GM04503 (cell line): ENCODE results near the gene IGF1.
"Not testable (repeated sequence)": the region's sequence is repeated elsewhere in the genome, so short reads cannot be mapped to it uniquely, and the experiment has no call there.

Source experiments
- DNase-seq: peaks from one replicate; pipeline ENCODE4 v3.0.0-alpha.2; 2012; ENCODE audit warnings: low read depth

Gene IGF1

DNA sequence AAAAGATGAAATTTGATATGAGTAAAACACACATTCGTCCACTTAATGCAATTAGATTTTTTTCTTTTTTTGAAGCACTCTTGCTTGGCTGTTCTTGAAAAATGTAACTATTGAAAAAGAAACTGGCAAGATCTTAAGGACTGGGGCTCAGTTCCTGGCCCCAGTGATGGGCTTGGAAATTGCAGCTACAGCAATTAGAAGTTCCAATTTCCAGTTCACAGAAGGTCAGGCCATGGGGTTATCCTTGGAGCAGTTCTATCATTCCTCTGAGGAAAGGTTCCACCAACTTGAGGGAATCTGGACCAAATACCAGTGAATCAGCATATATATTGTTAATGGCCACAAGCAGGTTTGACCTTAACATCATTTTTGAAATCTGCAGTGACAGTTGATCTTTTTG, 18.9 kb downstream of the IGF1 start:
- no peak for DNase-seq

- DNase-seq: no peak
These were observed 21.0 kb downstream of the IGF1 start for GRCh38 chr12:102459314-102459713.

DNA sequence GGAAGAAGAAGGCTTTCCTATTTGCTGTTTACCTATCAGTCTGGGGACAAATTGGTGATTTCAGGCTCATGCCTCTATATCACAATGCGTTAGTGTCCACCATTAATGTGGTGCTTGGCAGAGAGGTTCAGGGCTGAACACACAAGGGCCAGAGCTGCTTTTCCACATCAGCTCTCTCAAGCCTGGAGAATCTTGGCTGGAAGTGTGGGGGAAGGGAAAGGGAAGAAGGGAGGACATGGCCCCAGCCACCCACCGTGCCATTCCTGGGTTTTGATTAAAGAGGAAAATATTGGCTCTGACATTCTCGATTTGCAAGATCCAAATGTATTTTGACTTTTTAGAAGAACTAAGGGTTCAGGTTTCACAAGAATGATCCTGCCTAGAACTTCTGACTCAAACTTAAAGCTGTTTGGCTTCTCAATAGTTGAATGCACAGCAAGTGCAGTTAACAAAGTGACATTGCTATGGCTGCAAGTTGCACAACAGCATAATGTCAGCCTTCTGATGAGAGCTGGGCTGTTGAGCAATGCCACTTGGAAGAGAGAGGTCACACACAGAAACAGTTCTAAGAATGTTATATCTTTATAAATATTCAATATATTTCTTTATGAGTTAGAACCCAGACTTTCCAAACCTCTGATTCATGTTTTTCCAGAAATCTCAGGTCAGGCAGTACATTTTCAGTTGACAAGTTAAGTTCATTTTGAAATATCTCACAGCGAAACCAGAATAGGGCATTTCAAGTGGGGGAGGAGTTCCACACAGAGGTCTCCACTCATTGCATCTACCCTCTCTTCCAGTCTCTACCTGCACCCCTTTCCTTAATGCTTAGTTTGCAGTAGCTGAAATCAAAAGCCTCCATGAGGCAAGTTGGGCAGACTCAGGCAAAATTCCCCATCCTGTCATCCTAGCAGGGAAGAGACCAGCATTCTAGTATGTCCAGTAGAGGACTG, 25.3 kb downstream of the IGF1 start:
- no peak for DNase-seq

DNA sequence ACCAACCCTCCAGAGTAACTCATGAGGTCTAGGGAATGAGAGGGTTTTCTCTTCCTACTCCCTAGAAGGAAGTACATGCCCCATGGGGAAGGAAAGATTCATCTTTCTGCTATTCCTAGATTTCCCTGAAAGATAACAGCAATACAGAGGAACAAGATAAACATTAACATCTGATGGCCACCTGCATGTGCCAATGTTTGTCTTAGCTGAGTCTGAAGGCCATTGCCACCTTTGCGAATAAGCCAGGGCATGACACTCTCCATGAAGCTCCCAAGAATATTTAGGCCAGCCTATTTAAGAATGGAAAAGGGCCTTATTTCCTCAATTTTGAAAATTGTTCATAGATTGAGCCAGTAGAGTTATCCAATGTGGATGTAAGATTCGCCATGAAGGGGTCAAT, 26.0 kb downstream of the IGF1 start:
- no peak for DNase-seq

- no peak for DNase-seq
These were observed 27.8 kb downstream of the IGF1 start for GRCh38 chr12:102452605-102453004.

DNA sequence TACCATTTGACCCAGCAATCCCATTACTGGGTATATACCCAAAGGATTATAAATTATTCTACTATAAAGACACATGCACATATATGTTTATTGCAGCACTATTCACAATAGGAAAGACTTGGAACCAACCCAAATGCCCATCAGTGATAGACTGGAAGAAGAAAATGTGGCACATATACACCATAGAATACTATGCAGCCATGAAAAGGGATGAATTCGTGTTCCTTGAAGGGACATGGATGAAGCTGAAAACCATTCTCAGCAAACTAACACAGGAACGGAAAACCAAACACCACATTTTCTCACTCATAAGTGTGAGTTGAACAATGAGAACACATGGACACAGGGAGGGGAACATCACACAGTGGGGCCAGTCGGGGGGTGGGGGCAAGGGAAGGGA, 31.3 kb downstream of the IGF1 start:
- DNase-seq: not testable (repeated sequence)

DNA sequence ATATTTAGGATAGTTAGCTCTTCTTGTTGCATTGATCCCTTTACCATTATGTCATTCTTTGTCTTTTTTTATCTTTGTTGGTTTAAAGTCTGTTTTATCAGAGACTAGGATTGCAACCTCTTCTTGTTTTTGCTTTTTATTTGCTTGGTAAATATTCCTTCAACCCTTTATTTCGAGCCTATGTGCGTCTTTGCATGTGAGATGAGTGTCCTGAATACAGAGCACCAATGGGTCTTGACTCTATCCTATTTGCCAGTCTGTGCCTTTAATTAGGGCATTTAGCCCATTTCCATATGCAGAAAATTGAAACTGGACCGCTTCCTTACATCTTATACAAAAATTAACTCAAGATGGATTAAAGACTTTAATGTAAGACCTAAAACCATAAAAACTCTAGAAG, 32.9 kb downstream of the IGF1 start:
- DNase-seq: not testable (repeated sequence)

GRCh38 chr12:102444707-102445106, 35.7 kb downstream of the IGF1 start:
- no peak for DNase-seq

GRCh38 chr12:102444093-102444492, 36.3 kb downstream of the IGF1 start:
- no peak for DNase-seq

DNA sequence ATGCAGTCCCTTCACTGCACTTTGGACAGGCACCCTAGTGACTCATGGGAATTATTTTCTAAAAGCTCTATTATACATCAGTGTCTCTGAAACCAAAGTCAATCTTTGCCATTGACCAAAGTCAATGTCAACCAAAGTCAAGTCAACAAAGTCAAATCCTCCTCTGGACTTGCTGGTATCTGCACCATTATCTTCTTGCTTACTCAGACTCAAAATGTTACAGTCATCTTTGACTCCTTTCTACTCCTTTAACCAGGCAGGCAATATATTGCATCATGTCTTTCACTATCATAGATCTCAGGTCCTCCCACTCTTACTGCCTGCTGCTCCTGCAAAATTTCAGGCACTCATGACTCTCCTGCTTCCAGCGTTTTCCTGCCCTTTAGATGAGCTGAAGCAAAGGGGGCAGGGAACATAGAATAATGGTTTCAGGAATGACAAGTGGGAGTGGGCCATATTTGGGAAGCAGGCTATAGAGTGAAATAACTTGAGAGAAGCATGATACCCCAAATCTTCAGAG, 39.2 kb downstream of the IGF1 start:
- no peak for DNase-seq

DNA sequence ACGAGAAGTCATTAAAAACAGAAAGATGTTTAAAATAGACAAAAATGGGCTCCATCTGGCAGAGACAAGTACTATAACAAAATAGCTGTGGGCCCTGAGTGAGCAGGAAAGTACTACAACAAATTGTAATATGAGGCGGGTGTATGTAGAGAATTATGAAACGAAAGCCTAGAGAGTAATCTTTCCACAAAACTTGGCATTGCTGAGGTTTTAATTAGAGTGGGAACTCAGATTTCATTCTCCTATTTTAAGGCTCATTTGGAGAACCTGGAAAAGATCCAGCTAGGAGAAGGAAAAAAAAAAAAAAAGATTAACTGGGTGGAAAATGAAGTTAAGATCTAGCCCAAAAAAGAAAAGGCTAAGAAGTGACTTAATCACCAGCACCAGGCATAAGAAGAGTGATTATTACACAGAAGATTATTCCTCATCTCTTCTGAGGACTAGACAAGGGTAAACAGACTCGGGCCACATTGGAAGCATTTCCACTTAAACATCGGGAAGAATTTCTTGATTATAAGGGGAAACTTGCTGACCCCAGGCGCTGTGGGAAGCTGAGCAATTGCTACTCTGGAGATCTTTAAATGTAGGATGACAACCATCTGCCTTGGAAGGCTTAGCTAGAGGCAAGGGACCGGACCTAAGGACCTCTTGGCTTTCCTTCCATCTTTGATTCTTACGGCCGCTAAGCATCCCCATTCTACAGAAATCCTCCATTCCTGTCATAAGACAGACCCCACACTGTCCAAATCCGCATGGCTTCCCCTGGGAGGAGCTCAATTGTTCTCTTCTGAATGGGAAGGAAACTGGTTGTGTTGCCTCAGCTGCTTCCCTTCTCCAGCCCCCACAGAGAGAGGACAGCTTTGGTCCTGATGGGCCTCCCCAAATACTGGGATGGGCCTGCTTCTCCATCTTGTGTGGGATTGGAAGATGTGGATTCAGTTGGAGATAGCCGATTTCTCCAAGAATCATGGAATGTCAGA, 40.6 kb downstream of the IGF1 start:
- no peak for DNase-seq

- no peak for DNase-seq
These were observed 41.5 kb downstream of the IGF1 start for GRCh38 chr12:102438827-102439210.

GRCh38 chr12:102438047-102438826, 42.1 kb downstream of the IGF1 start:
- DNase-seq: no peak

DNA sequence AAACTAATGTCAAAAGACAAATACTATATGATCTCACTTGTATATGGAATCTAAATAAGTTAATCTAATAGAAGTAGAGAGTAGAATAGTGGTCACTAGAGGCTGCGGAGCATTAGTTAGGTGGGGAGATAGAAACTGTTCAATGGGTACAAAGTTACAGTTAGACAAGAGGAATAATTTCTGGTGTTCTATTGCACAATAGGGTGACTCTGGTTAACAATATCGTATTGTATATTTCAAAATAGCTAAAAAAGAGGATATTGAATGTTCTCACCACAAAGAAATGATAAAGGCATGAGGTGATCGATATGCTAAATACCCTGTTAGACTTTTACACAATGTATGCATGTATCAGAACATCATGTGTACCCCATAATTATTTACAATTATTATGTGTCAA, 42.9 kb downstream of the IGF1 start:
- no peak for DNase-seq

DNA sequence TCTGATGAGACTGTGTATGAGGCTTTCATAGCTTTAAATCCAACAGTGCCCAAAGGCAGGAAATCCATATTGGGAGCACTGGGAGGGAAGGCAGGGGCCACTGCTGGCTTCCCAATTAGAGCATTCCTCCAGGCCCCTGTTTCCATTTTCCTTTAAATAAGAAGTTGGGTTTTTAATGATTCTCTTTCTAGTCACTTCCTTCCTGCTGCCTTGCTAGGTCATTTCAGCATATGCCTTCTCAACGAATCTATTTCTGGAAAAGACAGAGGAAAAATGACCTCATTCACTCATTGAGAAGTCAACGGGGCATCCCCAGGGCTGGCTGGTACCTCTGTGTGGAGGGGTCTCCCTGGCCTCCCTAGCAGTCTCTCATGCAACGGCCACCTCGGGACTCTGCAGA, 43.5 kb downstream of the IGF1 start:
- DNase-seq: no peak

DNA sequence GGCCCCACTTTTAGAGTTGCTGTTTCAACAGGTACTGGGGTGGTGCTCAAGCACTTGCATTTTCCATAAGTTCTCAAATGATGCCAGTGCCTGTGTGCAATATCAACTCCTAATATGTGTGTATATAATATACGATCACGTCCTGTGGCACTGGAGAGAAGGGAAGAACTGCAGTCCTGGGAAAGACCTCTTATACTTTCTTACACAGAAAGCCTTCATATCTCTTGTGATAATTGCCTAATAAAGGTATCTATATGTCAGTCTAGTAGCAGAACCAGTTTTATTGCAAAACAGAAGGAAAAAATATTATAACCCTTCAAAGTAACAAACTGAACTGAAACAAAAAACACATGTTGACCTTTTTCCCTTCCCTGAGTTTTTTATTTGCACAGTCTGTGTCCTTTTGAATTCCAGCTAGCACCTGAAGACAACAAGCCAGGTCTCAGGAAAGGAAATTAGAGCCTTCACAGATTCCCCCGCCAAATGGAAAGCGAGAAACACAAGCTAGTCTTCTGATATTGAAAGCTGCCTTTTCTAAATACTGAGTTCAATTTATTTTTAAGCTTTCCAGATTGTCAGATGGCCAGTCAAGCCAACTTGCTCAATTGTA, 44.4 kb downstream of the IGF1 start:
- DNase-seq: no peak

DNA sequence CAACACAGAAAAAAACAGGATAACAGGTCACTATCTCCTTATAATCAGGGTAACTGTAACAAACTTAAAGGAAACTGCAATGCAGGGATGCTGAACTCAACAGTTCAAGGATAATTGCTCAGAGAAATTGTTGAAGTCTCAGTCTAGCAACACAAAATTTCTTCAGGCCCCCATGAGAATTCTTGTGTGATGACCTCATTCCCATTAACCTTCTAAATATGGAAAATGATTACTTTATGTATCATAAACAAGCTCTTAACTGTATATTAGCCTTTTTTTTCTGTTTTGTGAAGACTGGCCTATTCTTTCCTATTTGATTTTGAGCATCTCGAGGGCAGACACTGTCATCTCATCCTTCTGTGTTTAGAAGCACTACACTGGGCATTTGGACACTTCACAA, 47.1 kb downstream of the IGF1 start:
- no peak for DNase-seq

DNA sequence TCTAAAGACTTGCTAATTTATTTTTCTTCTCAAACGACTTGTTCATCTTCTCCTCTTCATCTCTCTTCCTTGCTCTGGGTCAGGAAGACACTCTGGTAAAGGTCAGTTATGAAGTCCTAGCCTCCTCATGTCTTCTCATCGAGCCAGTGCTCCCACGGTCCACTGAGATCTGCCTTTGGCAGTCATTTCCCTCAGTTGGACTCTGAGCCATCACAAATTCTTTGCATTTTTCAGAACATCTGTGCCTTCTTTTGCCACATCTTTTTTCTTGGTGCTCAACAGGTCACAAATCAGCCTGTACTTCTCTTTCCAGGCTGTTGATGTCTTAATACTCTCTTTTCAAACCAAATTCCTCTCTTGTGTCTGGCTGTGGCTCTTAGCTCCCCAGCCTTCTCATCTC, 49.7 kb downstream of the IGF1 start:
- DNase-seq: peak; percentile 56

DNA sequence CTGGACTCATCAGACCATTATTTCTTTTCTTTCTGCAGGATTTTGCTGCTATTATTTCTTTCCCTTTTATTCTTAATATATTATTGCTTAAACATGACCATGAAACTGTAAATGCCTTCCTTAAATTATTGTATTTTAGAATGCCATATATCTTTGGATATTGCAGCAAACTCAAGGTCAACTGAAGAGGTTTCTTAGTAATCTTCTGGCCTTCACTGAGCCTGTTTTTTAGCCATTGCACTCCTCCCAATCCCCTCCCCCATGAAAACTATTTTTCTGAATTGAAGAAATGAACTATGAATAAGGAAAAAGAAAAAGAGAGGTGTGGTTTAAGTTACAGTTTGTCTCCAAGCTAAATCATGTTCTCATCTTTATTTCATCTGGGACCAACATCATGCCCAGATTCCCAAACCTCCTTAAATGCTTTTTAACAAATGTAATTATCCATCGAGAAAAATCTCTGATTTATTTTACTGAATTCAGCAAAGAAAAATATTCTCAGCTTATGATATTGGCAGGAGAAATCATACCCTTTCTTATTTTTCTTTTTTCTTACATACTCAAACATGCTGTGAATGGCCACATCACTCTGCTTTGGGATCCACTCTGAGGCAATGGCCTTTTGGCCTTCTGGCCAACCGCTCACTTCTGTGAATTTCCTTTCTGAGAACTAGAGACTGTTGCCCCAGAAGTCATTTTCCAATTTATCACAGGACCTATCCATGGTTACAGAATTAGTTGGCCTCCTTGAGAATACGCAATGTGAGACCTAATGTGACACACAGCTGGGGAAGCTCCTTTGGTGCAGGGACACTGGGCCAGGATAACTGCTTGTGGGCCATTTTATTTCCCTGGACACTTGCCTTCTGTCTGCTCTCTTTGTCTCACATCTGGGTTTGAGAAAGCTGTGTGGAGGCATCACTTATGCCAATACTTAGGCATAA, 50.9 kb downstream of the IGF1 start:
- no peak for DNase-seq

DNA sequence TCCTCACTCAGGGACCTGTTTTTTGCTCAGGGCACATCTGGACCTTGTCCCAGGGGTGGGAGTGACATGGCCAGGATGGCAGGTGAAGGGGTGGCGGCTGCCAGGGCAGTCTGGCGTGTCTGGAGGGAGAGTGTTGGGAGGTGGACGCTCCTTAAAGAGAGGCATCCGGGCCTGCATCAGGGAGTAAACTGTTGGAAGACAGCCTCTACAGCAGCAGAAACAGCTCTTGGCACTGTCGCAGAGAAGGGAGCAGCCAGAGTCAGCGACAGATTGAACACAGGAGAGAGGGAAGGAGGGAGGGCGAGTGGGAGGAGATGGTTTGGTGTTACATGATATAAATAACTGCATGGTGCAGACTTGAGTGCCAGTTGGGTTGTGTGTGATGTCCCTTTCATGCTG, 52.8 kb downstream of the IGF1 start:
- no peak for DNase-seq
